Stimulated activated naive B cell treated with anti-CD40 and anti-IgM and Interleukin-4, amounts not matched to agents 10 μg/mL and 1 μg/mL and 100 μg/mL, for 72 hours (primary cell): ENCODE data around the gene SLC38A3.
"Not testable (repeated sequence)": the region's sequence is repeated elsewhere in the genome, so short reads cannot be mapped to it uniquely, and the experiment has no call there.

Experiments
- ATAC-seq, 2 donors: fragments of 150-1000 bp; cut with Tn5 transposase; replicated peaks; 2 replicates each; pipeline ENCODE4 v1.10.0; 2021; ENCODE audit warnings: moderate library complexity in 1 of 2
- DNase-seq: peaks from one replicate; pipeline ENCODE4 v3.0.0; 2021
- H3K27ac Mint-ChIP-seq: one replicate; pipeline ENCODE4 v1.8.0; 2022; ENCODE audit warnings: mild to moderate bottlenecking, mixed read lengths
- H3K27me3 Mint-ChIP-seq, 2 donors: one replicate each; pipeline ENCODE4 v1.8.0; 2022; ENCODE audit warnings: mixed read lengths in 2 of 2
- H3K36me3 Mint-ChIP-seq, 2 donors: one replicate each; pipeline ENCODE4 v1.8.0; 2022; ENCODE audit warnings: mixed read lengths in 2 of 2, mild to moderate bottlenecking in 1 of 2
- H3K4me1 Mint-ChIP-seq, 2 donors: one replicate each; pipeline ENCODE4 v1.8.0; 2022; ENCODE audit warnings: mixed read lengths in 2 of 2, mild to moderate bottlenecking in 1 of 2
- H3K4me3 Mint-ChIP-seq, 2 donors: one replicate each; pipeline ENCODE4 v1.8.0; 2022; ENCODE audit warnings: mild to moderate bottlenecking in 2 of 2, mixed read lengths in 2 of 2, moderate library complexity in 1 of 2
- H3K9me3 Mint-ChIP-seq, 2 donors: one replicate each; pipeline ENCODE4 v1.8.0; 2022; ENCODE audit warnings: mixed read lengths in 2 of 2, mild to moderate bottlenecking in 1 of 2

Gene SLC38A3

DNA sequence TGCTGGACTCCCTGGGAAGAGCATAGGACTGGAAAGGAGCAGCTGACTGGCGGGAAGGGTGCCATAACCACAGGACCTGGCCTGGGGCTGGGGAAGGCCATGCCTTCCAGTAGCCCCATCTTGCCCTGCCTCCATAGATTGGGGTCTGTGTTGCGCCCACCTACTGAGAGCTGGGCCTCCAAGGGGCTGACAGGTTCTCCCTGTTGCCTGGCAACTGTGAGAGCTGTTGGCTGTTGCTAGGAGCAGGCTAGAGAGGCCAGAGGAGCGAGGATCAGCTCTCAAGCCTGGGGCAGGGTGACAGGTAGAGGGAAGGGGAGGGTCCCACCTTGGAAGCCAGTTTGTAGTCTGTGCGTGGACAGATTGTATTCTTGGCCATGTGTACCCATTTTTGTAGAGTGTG, 28.1 kb downstream of the SLC38A3 start:
- Mint-ChIP-seq H3K9me3 (no peaks in the 10 kb centered on the region), H3K4me1 (peaks cover 39 to 41% of the 10 kb centered on the region in 2 donors), H3K36me3 (peaks cover 18 to 19% of the 10 kb centered on the region in 2 donors), H3K4me3 (no peak overlapping the region), H3K27ac (no peak overlapping the region), H3K27me3 (no peaks in the 10 kb centered on the region)
- ATAC-seq = no peak
- no peak for DNase-seq

DNA sequence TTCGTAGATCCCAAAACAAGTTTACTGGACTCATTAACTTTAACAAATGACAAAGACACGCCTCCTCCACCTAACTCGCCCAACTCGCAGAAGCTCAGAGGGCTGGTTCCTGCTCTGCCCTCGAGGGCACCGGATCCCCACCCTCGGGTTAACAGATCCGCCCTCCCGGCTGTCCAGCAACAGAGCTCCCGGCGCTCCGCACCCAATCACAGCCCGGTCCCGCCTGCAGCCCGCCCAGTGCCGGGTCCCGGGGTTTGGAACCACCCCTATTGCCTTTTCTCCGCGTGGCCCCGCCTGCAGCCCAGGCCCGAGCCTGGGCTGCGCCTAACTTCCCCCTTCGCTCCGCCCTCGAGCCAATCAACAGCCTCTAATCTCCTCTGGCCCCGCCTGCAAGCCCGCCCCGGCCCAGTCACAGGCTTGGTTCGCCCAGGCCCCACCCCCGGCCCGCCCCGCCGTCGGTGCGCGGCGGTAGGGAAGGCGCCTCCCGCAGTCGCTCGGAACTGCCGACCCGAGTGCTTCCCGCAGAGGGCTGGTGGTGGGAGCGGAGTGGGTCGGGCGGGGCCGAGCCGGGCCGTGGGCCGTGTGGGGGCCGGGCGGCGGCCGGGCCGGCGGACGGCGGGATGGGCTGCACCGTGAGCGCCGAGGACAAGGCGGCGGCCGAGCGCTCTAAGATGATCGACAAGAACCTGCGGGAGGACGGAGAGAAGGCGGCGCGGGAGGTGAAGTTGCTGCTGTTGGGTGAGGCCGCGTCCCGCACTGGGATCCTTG, 30.8 kb downstream of the SLC38A3 start, which contains the start of gene GNAI2:
TSS of gene GNAI2 (plus strand) at position 489 of the 768 bp plus-strand sequence. CDS start at position 621, 132 bp downstream.
- peak within 1 kb of the TSS; percentile 97 for H3K27ac Mint-ChIP-seq
- DNase-seq (peak; percentile 99), ATAC-seq (peak; percentile 92)
- no peaks in the 10 kb centered on the region for H3K9me3 Mint-ChIP-seq
- peaks cover 35 to 42% of the 10 kb centered on the region in 2 donors for H3K4me1 Mint-ChIP-seq
- peaks cover 30 to 32% of the 10 kb centered on the region in 2 donors for H3K36me3 Mint-ChIP-seq
- no peaks in the 10 kb centered on the region for H3K27me3 Mint-ChIP-seq
- H3K4me3 Mint-ChIP-seq = peak within 1 kb of the TSS; percentile 98 to 99

DNA sequence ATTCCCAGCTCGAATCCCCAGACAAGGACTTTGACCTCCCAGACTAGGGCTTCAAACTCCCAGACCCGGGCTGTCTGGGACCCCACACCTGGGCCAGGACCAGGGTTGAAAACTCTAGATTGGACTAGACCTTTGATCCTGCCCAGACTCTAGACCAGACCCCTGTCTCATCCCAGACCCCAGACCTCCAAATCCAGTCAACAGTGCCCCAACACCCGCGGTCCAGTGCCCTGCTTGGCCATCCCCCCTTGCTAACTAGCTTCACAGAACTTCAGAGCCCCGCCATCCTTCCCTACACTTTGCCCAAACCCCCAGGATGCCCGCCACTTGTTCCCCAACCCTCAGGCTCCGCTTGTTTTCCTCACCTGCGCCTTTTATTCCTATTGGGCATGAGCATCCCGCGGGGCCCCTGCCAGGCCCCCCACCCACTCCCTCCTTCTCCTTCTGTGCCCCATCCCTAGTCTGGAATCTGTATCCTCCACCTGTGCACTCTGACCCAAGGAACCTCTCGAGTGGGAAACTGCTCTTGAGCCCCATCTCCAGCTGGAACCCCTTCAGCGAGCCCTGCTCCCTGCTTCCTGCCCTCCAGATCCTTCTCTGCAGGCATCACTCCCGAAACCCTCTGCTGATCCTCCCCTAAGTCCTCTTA, 31.5 kb downstream of the SLC38A3 start:
- Mint-ChIP-seq H3K9me3 (no peaks in the 10 kb centered on the region), H3K36me3 (peaks cover 35% of the 10 kb centered on the region in 2 donors), H3K27me3 (no peaks in the 10 kb centered on the region), H3K4me3 (peak overlapping the region; percentile 98 to 99), H3K4me1 (peaks cover 39 to 44% of the 10 kb centered on the region in 2 donors), H3K27ac (peak overlapping the region; percentile 97)
- ATAC-seq = no peak
- no peak for DNase-seq

DNA sequence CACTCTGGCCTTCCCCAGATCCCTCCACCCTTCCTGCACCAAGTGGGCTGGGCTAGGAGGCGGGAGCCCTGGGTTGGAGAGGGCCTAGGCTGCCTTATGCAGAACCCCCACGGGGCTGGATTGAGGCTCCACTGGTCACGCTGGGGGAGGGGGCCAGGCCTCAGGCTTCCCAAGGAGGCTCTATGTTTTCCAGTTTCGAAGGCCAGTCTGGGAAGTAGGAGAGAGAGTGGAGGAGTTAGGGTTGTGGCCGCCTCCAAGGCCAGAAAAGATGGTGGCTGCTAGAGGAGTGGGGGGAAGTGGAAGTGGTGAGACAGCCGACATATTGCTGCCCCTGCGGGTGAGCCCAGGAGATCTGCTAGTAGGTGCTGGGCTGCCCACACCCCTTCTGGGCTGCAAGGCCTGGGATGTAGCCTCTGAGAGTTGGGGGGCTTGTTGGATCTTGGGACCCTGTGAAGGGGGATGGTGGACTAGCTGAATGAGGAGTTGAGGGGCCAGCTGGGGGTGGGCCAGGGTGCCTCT, 32.1 kb downstream of the SLC38A3 start:
- no peaks in the 10 kb centered on the region for H3K9me3 Mint-ChIP-seq
- H3K27me3 Mint-ChIP-seq = no peaks in the 10 kb centered on the region
- H3K4me3 Mint-ChIP-seq = peak overlapping the region; percentile 98 to 99
- peak overlapping the region; percentile 97 for H3K27ac Mint-ChIP-seq
- no peak for ATAC-seq
- H3K36me3 Mint-ChIP-seq = peaks cover 35% of the 10 kb centered on the region in 2 donors
- no peak for DNase-seq
- H3K4me1 Mint-ChIP-seq = peaks cover 44 to 50% of the 10 kb centered on the region in 2 donors

DNA sequence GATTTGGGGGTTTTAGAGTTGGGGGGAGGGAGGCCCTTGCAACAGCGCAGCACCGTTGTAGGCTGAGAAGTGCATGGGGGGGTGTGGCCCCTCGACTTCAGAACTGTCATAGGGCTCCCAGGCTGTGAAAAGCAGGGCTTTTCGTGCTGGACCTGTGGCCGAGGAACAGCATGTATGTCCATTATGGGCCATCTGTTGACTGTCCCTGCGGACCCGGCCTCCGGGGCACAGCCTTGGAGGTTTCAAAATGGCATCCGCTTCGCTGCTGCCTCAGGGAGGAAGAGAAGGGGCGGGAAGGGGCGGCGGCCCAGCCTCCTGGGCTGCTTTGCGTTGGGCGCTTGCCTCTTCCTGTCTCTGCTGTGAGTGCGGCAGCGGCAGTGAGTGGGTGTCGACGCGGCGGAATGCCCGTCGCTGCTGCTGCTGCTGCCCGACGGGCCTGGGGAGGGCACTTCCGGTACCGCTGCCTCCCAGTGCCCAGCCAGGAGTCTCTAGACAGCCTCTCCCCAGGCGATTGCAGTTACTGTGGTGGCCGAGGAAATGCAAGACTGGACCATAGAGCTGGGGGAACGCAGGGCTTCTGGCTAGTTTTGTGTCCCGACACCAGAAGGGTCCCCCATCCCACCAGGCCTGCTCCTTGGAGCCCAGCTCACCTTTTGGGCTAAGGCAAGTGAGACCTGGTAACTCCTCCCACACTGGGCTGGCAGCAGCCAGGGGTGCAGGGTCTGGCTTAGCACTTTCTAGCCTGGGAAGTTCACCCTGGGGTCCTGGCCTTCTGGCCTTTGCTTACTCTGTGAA, 32.9 kb downstream of the SLC38A3 start:
- Mint-ChIP-seq H3K27me3 (no peaks in the 10 kb centered on the region), H3K36me3 (peaks cover 35 to 39% of the 10 kb centered on the region in 2 donors), H3K4me3 (peak overlapping the region; percentile 98 to 99), H3K27ac (peak overlapping the region; percentile 97), H3K4me1 (peaks cover 44 to 57% of the 10 kb centered on the region in 2 donors), H3K9me3 (no peaks in the 10 kb centered on the region)
- ATAC-seq (peak; percentile 49 to 58), DNase-seq (peak; percentile 78)

DNA sequence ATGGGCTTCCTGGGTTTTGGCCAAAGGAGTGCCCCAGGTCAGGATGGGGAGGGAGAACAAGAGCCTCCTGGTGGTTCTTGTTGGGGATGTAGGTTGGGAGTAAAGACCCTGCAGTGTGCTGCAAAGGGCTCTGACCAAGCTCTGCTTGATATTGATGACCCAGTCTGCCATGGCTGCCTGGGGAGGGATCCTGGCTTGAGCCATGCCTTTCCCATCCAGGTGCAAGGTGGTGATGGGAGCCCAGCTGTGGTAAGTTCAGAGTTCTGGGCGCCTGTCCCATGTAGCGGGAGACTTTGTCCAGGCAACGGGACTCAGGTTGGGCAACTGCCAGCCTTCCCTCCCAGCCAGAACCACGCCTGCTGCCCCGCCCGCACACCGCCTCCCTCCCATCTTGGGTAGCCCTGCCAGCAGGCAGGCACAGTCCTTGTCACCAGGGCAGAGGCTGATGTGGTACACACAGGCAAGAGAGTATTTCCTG, 33.5 kb downstream of the SLC38A3 start:
- Mint-ChIP-seq H3K4me1 (peaks cover 43 to 64% of the 10 kb centered on the region in 2 donors), H3K36me3 (peaks cover 35 to 41% of the 10 kb centered on the region in 2 donors), H3K27me3 (no peaks in the 10 kb centered on the region), H3K9me3 (no peaks in the 10 kb centered on the region), H3K27ac (peak overlapping the region; percentile 97), H3K4me3 (peak overlapping the region; percentile 98 to 99)
- ATAC-seq = no peak
- DNase-seq = no peak

DNA sequence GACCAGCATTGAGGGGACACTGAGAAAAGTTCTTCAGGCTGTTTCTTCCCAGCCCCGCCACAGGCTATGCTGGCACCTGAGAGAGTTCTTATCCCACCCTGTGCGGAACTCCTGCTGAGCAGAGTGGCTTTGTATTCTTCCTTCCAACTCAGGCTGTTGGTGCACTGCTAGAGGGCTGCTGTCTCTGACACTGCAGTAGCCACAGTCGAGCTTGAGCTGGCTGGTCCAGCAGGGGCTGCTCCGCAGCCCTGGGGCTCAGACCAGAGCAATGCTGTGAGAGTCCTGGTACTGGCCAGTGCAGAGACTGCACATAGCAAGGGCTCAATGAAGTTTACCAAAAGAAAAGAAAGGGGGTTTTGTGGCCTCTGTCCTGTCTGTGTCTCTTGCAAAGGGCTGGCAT, 34.6 kb downstream of the SLC38A3 start:
- DNase-seq (no peak), ATAC-seq (no peak)
- H3K9me3 Mint-ChIP-seq = no peaks in the 10 kb centered on the region
- H3K36me3 Mint-ChIP-seq = peaks cover 38 to 46% of the 10 kb centered on the region in 2 donors
- peaks cover 49 to 74% of the 10 kb centered on the region in 2 donors for H3K4me1 Mint-ChIP-seq
- H3K27me3 Mint-ChIP-seq = no peaks in the 10 kb centered on the region
- peak overlapping the region; percentile 87 for H3K27ac Mint-ChIP-seq
- H3K4me3 Mint-ChIP-seq = peak overlapping the region; percentile 45 to 98

DNA sequence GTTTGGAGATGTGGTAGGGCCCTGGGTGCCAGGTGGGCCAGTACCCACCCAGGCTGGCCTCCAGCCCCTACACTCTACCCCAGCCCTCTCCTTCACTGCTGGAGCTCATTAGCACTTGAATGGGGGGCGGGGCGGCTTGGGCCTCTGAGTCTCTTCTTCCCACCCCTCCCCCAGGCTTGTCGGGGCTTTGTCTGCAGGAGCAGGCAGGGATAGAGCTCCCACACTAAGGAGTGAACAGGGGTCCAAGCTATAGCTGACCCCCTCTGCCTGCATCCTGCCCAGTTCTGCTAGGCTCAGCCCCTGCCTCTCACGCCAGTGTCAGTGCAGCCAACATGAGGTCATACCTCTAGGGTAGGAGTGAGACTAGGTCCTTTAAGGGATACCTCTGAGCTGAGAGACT, 36.1 kb downstream of the SLC38A3 start:
- ATAC-seq = no peak
- peak overlapping the region; percentile 96 for H3K27ac Mint-ChIP-seq
- peaks cover 56 to 89% of the 10 kb centered on the region in 2 donors for H3K4me1 Mint-ChIP-seq
- no peak for DNase-seq
- H3K36me3 Mint-ChIP-seq = peaks cover 38 to 47% of the 10 kb centered on the region in 2 donors
- H3K9me3 Mint-ChIP-seq = no peaks in the 10 kb centered on the region
- H3K27me3 Mint-ChIP-seq = no peaks in the 10 kb centered on the region
- H3K4me3 Mint-ChIP-seq = peak overlapping the region; percentile 74 to 83

DNA sequence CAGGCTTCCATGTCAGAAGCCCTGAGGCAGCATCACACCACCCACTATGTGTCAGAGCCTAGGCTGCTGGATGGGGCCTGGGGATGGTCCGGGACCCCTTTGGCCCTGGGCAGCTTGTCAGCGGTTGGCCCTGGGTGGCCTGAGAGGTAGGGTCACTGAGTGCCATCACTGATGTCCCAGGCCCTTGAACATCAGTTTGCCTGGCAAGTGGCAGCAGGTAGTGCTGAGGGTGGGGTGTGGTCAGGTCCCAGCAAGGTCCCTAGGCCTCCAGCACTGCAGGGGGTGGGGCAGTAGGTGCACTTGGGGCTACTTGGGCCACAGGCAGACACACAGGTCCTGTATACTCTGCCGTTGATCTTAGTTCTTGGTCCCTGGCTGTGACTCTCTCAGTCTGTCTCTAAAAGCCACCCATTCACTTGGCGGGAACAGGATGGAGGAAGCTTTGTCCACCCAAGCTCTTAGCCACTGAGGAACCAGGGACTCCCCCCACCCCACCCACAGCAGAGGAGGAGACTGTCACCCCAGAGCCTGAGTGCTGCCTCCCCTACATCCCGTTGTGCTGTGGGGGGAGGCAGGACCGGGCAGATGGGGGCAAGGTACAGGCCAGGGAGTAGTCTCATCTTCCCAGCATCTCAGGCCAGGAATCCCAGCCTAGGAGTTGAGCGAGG, 36.8 kb downstream of the SLC38A3 start:
- peak overlapping the region; percentile 97 for H3K27ac Mint-ChIP-seq
- no peak for DNase-seq
- no peak for ATAC-seq

DNA sequence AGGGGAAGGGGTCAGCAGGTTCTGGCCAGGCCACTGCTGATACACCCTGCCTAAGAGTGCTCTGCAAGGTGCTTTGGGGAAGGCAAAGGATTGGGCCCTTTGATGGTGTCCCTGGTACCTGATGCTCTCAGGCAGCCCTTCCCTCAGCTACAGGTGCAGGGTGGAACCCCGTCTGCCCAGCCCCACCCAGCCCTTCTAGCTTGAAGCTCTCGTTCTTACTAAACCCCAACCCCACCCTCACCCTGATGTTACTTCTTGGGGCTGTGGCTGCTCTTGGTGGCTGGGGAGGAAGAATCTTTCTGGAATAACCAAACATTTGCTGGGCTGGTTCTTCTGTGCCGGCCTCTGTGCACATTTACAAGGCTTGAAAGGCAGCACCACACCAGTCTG, 37.3 kb downstream of the SLC38A3 start:
- H3K27me3 Mint-ChIP-seq = no peaks in the 10 kb centered on the region
- H3K4me3 Mint-ChIP-seq = peak overlapping the region; percentile 83 to 85
- H3K9me3 Mint-ChIP-seq = no peaks in the 10 kb centered on the region
- H3K27ac Mint-ChIP-seq = peak overlapping the region; percentile 97
- peaks cover 61 to 100% of the 10 kb centered on the region in 2 donors for H3K4me1 Mint-ChIP-seq
- H3K36me3 Mint-ChIP-seq = peaks cover 30 to 44% of the 10 kb centered on the region in 2 donors
- ATAC-seq (no peak), DNase-seq (no peak)

More for the DNA sequence above, 36.8 kb downstream of the SLC38A3 start:
- no peaks in the 10 kb centered on the region for H3K9me3 Mint-ChIP-seq
- peaks cover 61 to 96% of the 10 kb centered on the region in 2 donors for H3K4me1 Mint-ChIP-seq
- H3K36me3 Mint-ChIP-seq = peaks cover 35 to 48% of the 10 kb centered on the region in 2 donors
- no peaks in the 10 kb centered on the region for H3K27me3 Mint-ChIP-seq
- peak overlapping the region; percentile 74 to 83 for H3K4me3 Mint-ChIP-seq

DNA sequence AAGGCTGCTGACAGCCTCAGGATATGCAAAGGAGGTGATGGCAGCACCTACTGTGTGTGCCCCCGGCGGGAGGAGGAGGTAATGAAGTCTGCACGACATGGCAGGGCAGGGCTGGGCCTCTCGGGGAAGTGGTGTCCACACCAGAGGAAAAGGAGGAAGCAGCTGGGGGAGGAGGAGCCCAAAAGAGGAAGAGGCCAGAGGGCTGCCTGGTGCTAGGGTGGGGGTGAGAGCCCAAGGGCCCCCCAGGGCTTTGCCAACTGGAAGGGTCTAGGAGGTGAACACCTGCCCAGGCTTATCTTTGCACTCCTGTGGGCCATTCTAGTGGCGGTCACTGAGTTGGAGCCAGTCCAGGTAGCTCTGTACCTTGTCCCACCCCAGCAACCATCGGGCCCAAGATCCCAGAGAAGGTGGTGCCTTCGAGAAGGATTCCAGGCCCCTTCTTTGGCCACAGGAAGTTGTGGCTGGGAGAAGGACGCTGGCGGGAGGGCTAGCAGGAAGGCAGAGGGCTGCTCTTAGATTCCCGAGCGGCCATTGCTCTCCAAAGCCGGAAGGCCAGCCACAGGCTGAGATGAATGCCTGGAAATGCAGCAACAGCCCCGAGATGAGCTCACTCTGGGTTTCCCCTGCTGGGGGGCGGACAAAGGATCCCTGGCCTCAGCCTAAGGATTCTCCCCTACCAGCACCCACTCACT, 37.9 kb downstream of the SLC38A3 start:
- peaks cover 62 to 98% of the 10 kb centered on the region in 2 donors for H3K4me1 Mint-ChIP-seq
- DNase-seq = peak; percentile 55
- H3K27me3 Mint-ChIP-seq = no peaks in the 10 kb centered on the region
- peak; percentile 39 to 47 for ATAC-seq
- peak overlapping the region; percentile 97 for H3K27ac Mint-ChIP-seq
- H3K4me3 Mint-ChIP-seq = peak overlapping the region; percentile 83 to 85
- peaks cover 24 to 38% of the 10 kb centered on the region in 2 donors for H3K36me3 Mint-ChIP-seq
- H3K9me3 Mint-ChIP-seq = no peaks in the 10 kb centered on the region

DNA sequence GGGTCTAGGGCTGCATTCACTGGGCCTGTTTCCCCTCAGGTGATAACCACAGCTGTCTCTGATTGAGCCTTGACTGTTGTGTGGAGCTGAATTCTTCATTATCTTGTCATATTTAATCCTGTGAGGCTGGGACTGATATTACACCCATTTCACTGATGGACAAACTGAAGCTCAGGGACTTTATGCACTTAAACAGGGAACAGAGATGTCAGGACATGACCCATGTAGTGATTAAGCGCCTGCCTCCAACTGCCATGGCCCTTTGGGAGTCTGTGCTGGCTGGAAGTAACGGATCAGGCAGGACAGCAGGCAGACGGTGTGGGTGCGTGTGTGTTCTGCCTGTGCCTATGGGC, 38.4 kb downstream of the SLC38A3 start:
- H3K27ac Mint-ChIP-seq = peak overlapping the region; percentile 97
- peak overlapping the region; percentile 32 to 85 for H3K4me3 Mint-ChIP-seq
- peaks cover 64 to 98% of the 10 kb centered on the region in 2 donors for H3K4me1 Mint-ChIP-seq
- no peaks in the 10 kb centered on the region for H3K9me3 Mint-ChIP-seq
- DNase-seq (no peak), ATAC-seq (no peak)
- peaks cover 21 to 38% of the 10 kb centered on the region in 2 donors for H3K36me3 Mint-ChIP-seq
- H3K27me3 Mint-ChIP-seq = no peaks in the 10 kb centered on the region

DNA sequence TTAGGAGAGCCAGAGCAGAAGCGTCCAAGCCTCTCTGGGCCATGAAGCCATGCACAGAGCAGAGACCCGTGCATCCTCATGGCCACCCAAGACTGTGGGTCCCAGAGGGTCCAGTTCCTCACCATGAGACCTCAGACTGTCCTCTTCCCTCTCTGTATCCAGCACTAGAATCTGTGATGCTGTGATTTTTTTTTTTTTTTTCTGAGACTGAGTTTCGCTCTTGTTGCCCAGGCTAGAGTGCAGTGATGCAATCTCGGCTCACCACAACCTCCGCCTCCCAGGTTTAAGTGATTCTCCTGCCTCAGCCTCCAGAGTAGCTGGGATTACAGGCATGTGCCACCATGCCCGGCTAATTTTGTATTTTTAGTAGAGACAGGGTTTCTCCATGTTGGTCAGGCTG, 39.7 kb downstream of the SLC38A3 start:
- DNase-seq, ATAC-seq, H3K9me3 Mint-ChIP-seq, H3K27me3 Mint-ChIP-seq: not testable (repeated sequence)
- peak overlapping the region; percentile 96 for H3K27ac Mint-ChIP-seq
- H3K36me3 Mint-ChIP-seq = peaks cover 15 to 34% of the 10 kb centered on the region in 2 donors
- H3K4me1 Mint-ChIP-seq = peaks cover 53 to 98% of the 10 kb centered on the region in 2 donors
- H3K4me3 Mint-ChIP-seq = peak overlapping the region; percentile 86 to 87
